ENCODE measurements around the gene CCR6. TPM values are rescaled to one million over a fixed set of nuclear protein-coding genes. Genes with fewer than 3 reads are reported as not detected.

CCR6 gene
- total and polyA plus RNA-seq, 10 of the 15 experiments (the other 5 are each of a cell fraction or from before 2014, with no cell fraction given), result 2.2 to 7.6 (median 6.7) TPM

GRCh38 chr6:167113935-167114910 is 8.7 kb upstream of the CCR6 start (continued):
- TF ChIP-seq, protein P1, sequence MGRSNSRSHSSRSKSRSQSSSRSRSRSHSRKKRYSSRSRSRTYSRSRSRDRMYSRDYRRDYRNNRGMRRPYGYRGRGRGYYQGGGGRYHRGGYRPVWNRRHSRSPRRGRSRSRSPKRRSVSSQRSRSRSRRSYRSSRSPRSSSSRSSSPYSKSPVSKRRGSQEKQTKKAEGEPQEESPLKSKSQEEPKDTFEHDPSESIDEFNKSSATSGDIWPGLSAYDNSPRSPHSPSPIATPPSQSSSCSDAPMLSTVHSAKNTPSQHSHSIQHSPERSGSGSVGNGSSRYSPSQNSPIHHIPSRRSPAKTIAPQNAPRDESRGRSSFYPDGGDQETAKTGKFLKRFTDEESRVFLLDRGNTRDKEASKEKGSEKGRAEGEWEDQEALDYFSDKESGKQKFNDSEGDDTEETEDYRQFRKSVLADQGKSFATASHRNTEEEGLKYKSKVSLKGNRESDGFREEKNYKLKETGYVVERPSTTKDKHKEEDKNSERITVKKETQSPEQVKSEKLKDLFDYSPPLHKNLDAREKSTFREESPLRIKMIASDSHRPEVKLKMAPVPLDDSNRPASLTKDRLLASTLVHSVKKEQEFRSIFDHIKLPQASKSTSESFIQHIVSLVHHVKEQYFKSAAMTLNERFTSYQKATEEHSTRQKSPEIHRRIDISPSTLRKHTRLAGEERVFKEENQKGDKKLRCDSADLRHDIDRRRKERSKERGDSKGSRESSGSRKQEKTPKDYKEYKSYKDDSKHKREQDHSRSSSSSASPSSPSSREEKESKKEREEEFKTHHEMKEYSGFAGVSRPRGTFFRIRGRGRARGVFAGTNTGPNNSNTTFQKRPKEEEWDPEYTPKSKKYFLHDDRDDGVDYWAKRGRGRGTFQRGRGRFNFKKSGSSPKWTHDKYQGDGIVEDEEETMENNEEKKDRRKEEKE (IDR thresholded peaks at IDR 0.05), result no peak
- no peak for TF ChIP-seq HSF1 (IDR thresholded peaks at IDR 0.05; ENCODE audit: low read depth, low read length)
- peak; percentile 80 to 81; a peak in 3 of 4 replicates for TF ChIP-seq IKZF2 (IDR thresholded peaks at IDR 0.05)
- peak; percentile 91 for TF ChIP-seq SMARCA5 (IDR thresholded peaks at IDR 0.05)
- peak; percentile 90 for TF ChIP-seq PKNOX1 (IDR thresholded peaks at IDR 0.05)
- no peak for TF ChIP-seq HCFC1 (IDR thresholded peaks at IDR 0.05; ENCODE audit: low read length)
- TF ChIP-seq, protein P2, sequence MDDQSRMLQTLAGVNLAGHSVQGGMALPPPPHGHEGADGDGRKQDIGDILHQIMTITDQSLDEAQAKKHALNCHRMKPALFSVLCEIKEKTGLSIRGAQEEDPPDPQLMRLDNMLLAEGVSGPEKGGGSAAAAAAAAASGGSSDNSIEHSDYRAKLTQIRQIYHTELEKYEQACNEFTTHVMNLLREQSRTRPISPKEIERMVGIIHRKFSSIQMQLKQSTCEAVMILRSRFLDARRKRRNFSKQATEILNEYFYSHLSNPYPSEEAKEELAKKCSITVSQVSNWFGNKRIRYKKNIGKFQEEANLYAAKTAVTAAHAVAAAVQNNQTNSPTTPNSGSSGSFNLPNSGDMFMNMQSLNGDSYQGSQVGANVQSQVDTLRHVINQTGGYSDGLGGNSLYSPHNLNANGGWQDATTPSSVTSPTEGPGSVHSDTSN (IDR thresholded peaks at IDR 0.05; ENCODE audit: insufficient replicate concordance, low read depth, low read length), result peak; percentile 50
- TF ChIP-seq, protein P3, sequence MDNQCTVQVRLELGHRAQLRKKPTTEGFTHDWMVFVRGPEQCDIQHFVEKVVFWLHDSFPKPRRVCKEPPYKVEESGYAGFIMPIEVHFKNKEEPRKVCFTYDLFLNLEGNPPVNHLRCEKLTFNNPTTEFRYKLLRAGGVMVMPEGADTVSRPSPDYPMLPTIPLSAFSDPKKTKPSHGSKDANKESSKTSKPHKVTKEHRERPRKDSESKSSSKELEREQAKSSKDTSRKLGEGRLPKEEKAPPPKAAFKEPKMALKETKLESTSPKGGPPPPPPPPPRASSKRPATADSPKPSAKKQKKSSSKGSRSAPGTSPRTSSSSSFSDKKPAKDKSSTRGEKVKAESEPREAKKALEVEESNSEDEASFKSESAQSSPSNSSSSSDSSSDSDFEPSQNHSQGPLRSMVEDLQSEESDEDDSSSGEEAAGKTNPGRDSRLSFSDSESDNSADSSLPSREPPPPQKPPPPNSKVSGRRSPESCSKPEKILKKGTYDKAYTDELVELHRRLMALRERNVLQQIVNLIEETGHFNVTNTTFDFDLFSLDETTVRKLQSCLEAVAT (IDR thresholded peaks at IDR 0.05), result peak; percentile 70
- TF ChIP-seq SIX5 (IDR thresholded peaks at IDR 0.05; ENCODE audit: low read depth, low read length, severe bottlenecking), result no peak
- peak; percentile 79 for TF ChIP-seq IKZF1 (conservative IDR thresholded peaks at IDR 0.05)
- peak; percentile 81 for TF ChIP-seq MXI1 (IDR thresholded peaks at IDR 0.05; ENCODE audit: low read depth, low read length)
- TF ChIP-seq ATF7 (IDR thresholded peaks at IDR 0.05; ENCODE audit: low read depth), result peak; percentile 90
- no peak for TF ChIP-seq SUZ12 (IDR thresholded peaks at IDR 0.05; ENCODE audit: unreplicated experiment)
- TF ChIP-seq ESRRA (IDR thresholded peaks at IDR 0.05; ENCODE audit: low read length), result peak; percentile 73; the same call in 1 of the 2 replicates
- TF ChIP-seq ASH2L (IDR thresholded peaks at IDR 0.05; ENCODE audit: borderline replicate concordance, low read depth), result no peak
- no peak for TF ChIP-seq SRF (IDR thresholded peaks at IDR 0.05; ENCODE audit: low read depth in 2 of 2, low read length in 2 of 2)
- TF ChIP-seq JUNB (IDR thresholded peaks at IDR 0.05), result peak; percentile 31; the same call in 1 of the 2 replicates
- peak; percentile 76 for TF ChIP-seq RUNX3 (IDR thresholded peaks at IDR 0.05; ENCODE audit: low read length)

All from GM12878 (cell line).